WTC11 (cell line): ENCODE measurements around the gene GCAT. TPM values are rescaled to one million over a fixed set of nuclear protein-coding genes. Genes with fewer than 3 reads are reported as not detected.

Experiments
- ATAC-seq: fragments of 200-7000 bp; cut with Tn5 transposase; 2 replicates; pipeline ENCODE4 v1.10.0; 2021; ENCODE audit warnings: mild to moderate bottlenecking, moderate library complexity
- CTCF ChIA-PET: fragments of 300-600 bp; sonication (Branson Sonifier 250); formaldehyde crosslinking; loops from one replicate; lab custom pipeline; 2021; ENCODE audit warnings: antibody characterized with exemption; lab: Charles Lee
- POLR2A ChIA-PET: fragments of 350-600 bp; sonication (Branson Sonifier 250); formaldehyde crosslinking; loops from one replicate; lab custom pipeline; 2021; ENCODE audit warnings: antibody characterized with exemption; lab: Charles Lee
- DNase-seq: peaks from one replicate; pipeline ENCODE4 v3.0.0; 2021; ENCODE audit warnings: low spot score
- H3K27ac Mint-ChIP-seq: 2 replicates; pipeline ENCODE4 v1.8.0; 2021; ENCODE audit warnings: mixed read lengths
- H3K27me3 Mint-ChIP-seq: 2 replicates; pipeline ENCODE4 v1.8.0; 2021; ENCODE audit warnings: low read depth, mild to moderate bottlenecking, moderate library complexity, mixed read lengths
- H3K36me3 Mint-ChIP-seq: 2 replicates; pipeline ENCODE4 v1.8.0; 2021; ENCODE audit warnings: mixed read lengths
- H3K4me1 Mint-ChIP-seq: 2 replicates; pipeline ENCODE4 v1.8.0; 2022; ENCODE audit warnings: mixed read lengths
- H3K4me3 Mint-ChIP-seq: 2 replicates; pipeline ENCODE4 v1.8.0; 2021; ENCODE audit warnings: mild to moderate bottlenecking, moderate library complexity, mixed read lengths
- H3K9me3 Mint-ChIP-seq: 2 replicates; pipeline ENCODE4 v1.8.0; 2021; ENCODE audit warnings: mixed read lengths
- CREM ChIP-seq: sonication (generic); formaldehyde crosslinking; IDR thresholded peaks from 2 replicates; pipeline ENCODE4 v1.8.1; 2022; ENCODE audit warnings: mild to moderate bottlenecking, missing genetic modification reagents, moderate library complexity
- ELF4 ChIP-seq: sonication (generic); formaldehyde crosslinking; IDR thresholded peaks from 2 replicates; pipeline ENCODE4 v1.8.1; 2022; ENCODE audit warnings: low read depth, mild to moderate bottlenecking, moderate library complexity, missing genetic modification reagents
- GABPB1 ChIP-seq: sonication (generic); formaldehyde crosslinking; IDR thresholded peaks from 2 replicates; pipeline ENCODE4 v1.8.1; 2023; ENCODE audit warnings: mild to moderate bottlenecking, missing genetic modification reagents
- GTF2I ChIP-seq: fragments of 250-450 bp; sonication (Bioruptor Pico); conservative IDR thresholded peaks from 2 replicates; pipeline ENCODE4 v1.4.0; 2021; ENCODE audit warnings: mild to moderate bottlenecking
- MYBL2 ChIP-seq: sonication (generic); formaldehyde crosslinking; IDR thresholded peaks from 2 replicates; pipeline ENCODE4 v1.8.1; 2023; ENCODE audit warnings: mild to moderate bottlenecking, moderate library complexity, missing genetic modification reagents
- NFYB ChIP-seq: sonication (generic); formaldehyde crosslinking; conservative IDR thresholded peaks from 2 replicates; pipeline ENCODE4 v1.8.0; 2022; ENCODE audit warnings: low read depth, missing genetic modification reagents
- NR3C1 ChIP-seq: sonication (generic); formaldehyde crosslinking; conservative IDR thresholded peaks from 2 replicates; pipeline ENCODE4 v1.8.1; 2023; ENCODE audit warnings: low read depth, mild to moderate bottlenecking, missing genetic modification reagents
- RELA ChIP-seq: sonication (generic); formaldehyde crosslinking; IDR thresholded peaks from 2 replicates; pipeline ENCODE4 v1.8.1; 2022; ENCODE audit warnings: missing genetic modification reagents, mild to moderate bottlenecking, borderline replicate concordance
- SMAD3 ChIP-seq: sonication (generic); formaldehyde crosslinking; IDR thresholded peaks from 2 replicates; pipeline ENCODE4 v1.8.0; 2022; ENCODE audit warnings: missing genetic modification reagents, mild to moderate bottlenecking, borderline replicate concordance
- ZBTB21 ChIP-seq: sonication (generic); formaldehyde crosslinking; IDR thresholded peaks from 2 replicates; pipeline ENCODE4 v1.8.1; 2023; ENCODE audit warnings: mild to moderate bottlenecking, missing genetic modification reagents, borderline replicate concordance
- ZNF219 ChIP-seq: sonication (generic); formaldehyde crosslinking; IDR thresholded peaks from 2 replicates; pipeline ENCODE4 v1.8.0; 2023; ENCODE audit warnings: missing genetic modification reagents, mild to moderate bottlenecking, borderline replicate concordance
- ZNF232 ChIP-seq: sonication (generic); formaldehyde crosslinking; IDR thresholded peaks from 2 replicates; pipeline ENCODE4 v1.8.0; 2022; ENCODE audit warnings: mild to moderate bottlenecking, missing genetic modification reagents
- ZNF263 ChIP-seq: sonication (generic); formaldehyde crosslinking; IDR thresholded peaks from 2 replicates; pipeline ENCODE4 v1.8.1; 2022; ENCODE audit warnings: low read depth, mild to moderate bottlenecking, moderate library complexity, missing genetic modification reagents
- ZNF416 ChIP-seq: fragments of 250-450 bp; sonication (Bioruptor Pico); IDR thresholded peaks from 2 replicates; pipeline ENCODE4 v1.9.0; 2021; ENCODE audit warnings: mild to moderate bottlenecking, inconsistent platforms
- ZNF423 ChIP-seq: fragments of 250-450 bp; sonication (Bioruptor Pico); IDR thresholded peaks from 2 replicates; pipeline ENCODE4 v2.1.2; 2022; ENCODE audit warnings: mild to moderate bottlenecking, moderate library complexity
- ZNF671 ChIP-seq: fragments of 250-450 bp; sonication (Bioruptor Pico); IDR thresholded peaks from 2 replicates; pipeline ENCODE4 v1.8.0; 2021; ENCODE audit warnings: mild to moderate bottlenecking
- total RNA-seq: library from RNA; stranded (reverse); gene quantifications from 3 replicates; pipeline ENCODE4 v1.2.3, GENCODE V29; 2021
- TF ChIP-seq, protein P1 (sequence below): sonication (generic); formaldehyde crosslinking; IDR thresholded peaks from 2 replicates; pipeline ENCODE4 v1.8.0; 2023; ENCODE audit warnings: mild to moderate bottlenecking, missing genetic modification reagents
- TF ChIP-seq, protein P2 (sequence below): fragments of 250-450 bp; sonication (Bioruptor Pico); IDR thresholded peaks from 2 replicates; pipeline ENCODE4 v1.9.0; 2021; ENCODE audit warnings: moderate library complexity, mild to moderate bottlenecking, inconsistent platforms, borderline replicate concordance
- TF ChIP-seq, protein P3 (sequence below): fragments of 250-450 bp; sonication (Bioruptor Pico); IDR thresholded peaks from 2 replicates; pipeline ENCODE4 v2.1.2; 2022; ENCODE audit warnings: mild to moderate bottlenecking, moderate library complexity
- TF ChIP-seq, protein P4 (sequence below): sonication (generic); formaldehyde crosslinking; IDR thresholded peaks from 2 replicates; pipeline ENCODE4 v1.8.0; 2023; ENCODE audit warnings: missing genetic modification reagents

GCAT gene
- total RNA-seq, 1 experiment from 2014 or later = 33.0 TPM

DNA sequence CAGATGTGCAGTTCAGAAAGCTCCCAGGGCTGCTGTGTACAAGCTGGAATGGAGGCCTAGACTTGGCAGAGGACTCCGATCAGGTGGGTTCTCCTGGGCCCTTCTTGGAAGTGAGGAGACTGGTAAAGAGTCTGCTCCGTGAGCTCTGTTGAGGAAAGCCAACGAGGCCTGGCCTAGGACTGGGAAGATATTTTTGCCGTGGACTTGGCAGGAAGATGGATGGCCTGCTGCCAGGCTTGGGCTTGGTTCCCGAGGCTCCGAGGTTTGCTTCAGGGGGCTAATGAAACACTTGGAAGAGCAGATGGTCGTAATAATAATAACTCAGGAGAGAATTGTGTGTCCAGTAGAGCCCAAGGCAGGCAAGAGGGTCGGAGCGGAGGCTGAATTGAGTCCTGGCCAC lies 19.3 kb downstream of the GCAT start:
- no peak for DNase-seq
- Mint-ChIP-seq H3K9me3 (no peaks in the 10 kb centered on the region), H3K27ac (no peak overlapping the region)

DNA sequence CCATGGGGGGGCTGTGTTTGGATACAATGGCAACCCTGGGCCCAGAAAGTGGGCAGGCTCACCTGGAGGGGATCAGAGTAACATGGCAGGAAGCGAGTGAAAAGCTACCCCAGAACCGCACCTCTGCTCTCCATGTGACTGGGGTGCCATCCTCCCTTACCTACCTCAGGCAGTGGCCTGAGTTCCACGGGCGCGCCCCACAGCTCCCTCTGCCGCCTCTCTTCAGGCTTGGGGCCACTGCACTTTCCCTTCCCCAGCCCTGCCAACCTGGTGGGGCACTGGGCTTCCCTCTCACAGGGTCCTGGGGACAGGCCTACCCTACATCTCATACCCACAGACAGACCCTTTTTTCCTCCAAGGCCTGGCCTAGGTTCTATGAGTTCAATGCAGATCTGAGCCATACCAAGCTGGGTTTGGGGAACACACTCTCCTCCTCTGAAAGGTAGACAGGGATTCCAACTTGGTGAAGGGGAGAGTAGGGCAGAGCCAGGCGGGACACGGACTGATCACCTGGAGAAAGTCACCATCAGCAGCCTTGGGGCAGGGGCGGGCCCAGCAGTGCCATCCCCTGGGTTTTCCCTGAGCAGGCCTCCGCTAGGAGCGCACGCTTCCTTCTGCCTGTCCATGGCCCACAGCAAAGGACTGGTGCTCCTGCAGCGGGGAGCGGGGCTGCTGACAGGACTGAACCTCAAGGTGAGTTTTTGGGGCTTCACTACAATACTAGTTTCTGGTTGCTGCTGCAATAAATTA lies 22.5 kb downstream of the GCAT start:
- DNase-seq (no peak), ATAC-seq (no peak)
- no peak overlapping the region for H3K27ac Mint-ChIP-seq
- no peak overlapping the region for H3K4me3 Mint-ChIP-seq
- CTCF ChIA-PET = interaction anchor here (0.5 to 5.0 kb wide), 3 partner anchors 12 to 22 kb away, joined by 3 to 27 read pairs (median 6); partner anchors contain the start of genes ANKRD54 and GCAT
- no peaks in the 10 kb centered on the region for H3K4me1 Mint-ChIP-seq
- peaks cover 10% of the 10 kb centered on the region for H3K27me3 Mint-ChIP-seq
- H3K36me3 Mint-ChIP-seq = peaks cover 8% of the 10 kb centered on the region
- POLR2A ChIA-PET = no interaction called here
- H3K9me3 Mint-ChIP-seq = no peaks in the 10 kb centered on the region
- TF ChIP-seq SMAD3 (no peak), ZNF416 (CRISPR knock-in tag) (no peak), GABPB1 (no peak), ZBTB21 (CRISPR knock-in tag) (no peak), ZNF232 (CRISPR knock-in tag) (no peak), ZNF219 (no peak), ZNF671 (CRISPR knock-in tag) (no peak), CREM (CRISPR knock-in tag) (no peak), RELA (no peak), NR3C1 (CRISPR knock-in tag) (no peak), NFYB (CRISPR knock-in tag) (no peak), ZNF263 (no peak)
- TF ChIP-seq, protein P1, sequence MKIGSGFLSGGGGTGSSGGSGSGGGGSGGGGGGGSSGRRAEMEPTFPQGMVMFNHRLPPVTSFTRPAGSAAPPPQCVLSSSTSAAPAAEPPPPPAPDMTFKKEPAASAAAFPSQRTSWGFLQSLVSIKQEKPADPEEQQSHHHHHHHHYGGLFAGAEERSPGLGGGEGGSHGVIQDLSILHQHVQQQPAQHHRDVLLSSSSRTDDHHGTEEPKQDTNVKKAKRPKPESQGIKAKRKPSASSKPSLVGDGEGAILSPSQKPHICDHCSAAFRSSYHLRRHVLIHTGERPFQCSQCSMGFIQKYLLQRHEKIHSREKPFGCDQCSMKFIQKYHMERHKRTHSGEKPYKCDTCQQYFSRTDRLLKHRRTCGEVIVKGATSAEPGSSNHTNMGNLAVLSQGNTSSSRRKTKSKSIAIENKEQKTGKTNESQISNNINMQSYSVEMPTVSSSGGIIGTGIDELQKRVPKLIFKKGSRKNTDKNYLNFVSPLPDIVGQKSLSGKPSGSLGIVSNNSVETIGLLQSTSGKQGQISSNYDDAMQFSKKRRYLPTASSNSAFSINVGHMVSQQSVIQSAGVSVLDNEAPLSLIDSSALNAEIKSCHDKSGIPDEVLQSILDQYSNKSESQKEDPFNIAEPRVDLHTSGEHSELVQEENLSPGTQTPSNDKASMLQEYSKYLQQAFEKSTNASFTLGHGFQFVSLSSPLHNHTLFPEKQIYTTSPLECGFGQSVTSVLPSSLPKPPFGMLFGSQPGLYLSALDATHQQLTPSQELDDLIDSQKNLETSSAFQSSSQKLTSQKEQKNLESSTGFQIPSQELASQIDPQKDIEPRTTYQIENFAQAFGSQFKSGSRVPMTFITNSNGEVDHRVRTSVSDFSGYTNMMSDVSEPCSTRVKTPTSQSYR = no peak
- TF ChIP-seq, protein P2, sequence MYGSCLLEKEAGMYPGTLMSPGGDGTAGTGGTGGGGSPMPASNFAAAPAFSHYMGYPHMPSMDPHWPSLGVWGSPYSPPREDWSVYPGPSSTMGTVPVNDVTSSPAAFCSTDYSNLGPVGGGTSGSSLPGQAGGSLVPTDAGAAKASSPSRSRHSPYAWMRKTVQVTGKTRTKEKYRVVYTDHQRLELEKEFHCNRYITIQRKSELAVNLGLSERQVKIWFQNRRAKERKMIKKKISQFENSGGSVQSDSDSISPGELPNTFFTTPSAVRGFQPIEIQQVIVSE (CRISPR knock-in tag) = no peak

More for the DNA sequence above, 19.3 kb downstream of the GCAT start:
- Mint-ChIP-seq H3K4me1 (peaks cover 22% of the 10 kb centered on the region), H3K36me3 (no peaks in the 10 kb centered on the region; the same call in 1 of the 2 replicates), H3K27me3 (peaks cover 30% of the 10 kb centered on the region), H3K4me3 (no peak overlapping the region)
- ChIA-PET CTCF (interaction anchor here (1.0 to 5.0 kb wide), 2 partner anchors 9 to 58 kb away, joined by 4 to 27 read pairs; no protein-coding TSS in a partner anchor), POLR2A (interaction anchor here (0.6 to 1.2 kb wide), 3 partner anchors 9 to 156 kb away, joined by 3 to 5 read pairs (median 3); no protein-coding TSS in a partner anchor)
- TF ChIP-seq ELF4 (CRISPR knock-in tag) (no peak), NR3C1 (CRISPR knock-in tag) (no peak), GTF2I (no peak), ZNF423 (no peak), ZNF416 (CRISPR knock-in tag) (no peak), MYBL2 (no peak)
- TF ChIP-seq, protein P3, sequence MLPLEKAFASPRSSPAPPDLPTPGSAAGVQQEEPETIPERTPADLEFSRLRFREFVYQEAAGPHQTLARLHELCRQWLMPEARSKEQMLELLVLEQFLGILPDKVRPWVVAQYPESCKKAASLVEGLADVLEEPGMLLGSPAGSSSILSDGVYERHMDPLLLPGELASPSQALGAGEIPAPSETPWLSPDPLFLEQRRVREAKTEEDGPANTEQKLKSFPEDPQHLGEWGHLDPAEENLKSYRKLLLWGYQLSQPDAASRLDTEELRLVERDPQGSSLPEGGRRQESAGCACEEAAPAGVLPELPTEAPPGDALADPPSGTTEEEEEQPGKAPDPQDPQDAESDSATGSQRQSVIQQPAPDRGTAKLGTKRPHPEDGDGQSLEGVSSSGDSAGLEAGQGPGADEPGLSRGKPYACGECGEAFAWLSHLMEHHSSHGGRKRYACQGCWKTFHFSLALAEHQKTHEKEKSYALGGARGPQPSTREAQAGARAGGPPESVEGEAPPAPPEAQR (CRISPR knock-in tag) = no peak
- TF ChIP-seq, protein P4, sequence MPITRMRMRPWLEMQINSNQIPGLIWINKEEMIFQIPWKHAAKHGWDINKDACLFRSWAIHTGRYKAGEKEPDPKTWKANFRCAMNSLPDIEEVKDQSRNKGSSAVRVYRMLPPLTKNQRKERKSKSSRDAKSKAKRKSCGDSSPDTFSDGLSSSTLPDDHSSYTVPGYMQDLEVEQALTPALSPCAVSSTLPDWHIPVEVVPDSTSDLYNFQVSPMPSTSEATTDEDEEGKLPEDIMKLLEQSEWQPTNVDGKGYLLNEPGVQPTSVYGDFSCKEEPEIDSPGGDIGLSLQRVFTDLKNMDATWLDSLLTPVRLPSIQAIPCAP (CRISPR knock-in tag) = no peak
- TF ChIP-seq, protein P1 = no peak
- no peak for ATAC-seq
